T-cell (primary cell): Measurements from ENCODE around the gene CRACR2A. TPM values are rescaled to one million over a fixed set of nuclear protein-coding genes. Genes with fewer than 3 reads are reported as not detected.

Source experiments
- ATAC-seq, 4 experiments: fragments of 200-7000 bp in 3 of 4; fragments of 150-1000 bp in 1 of 4; cut with Tn5 transposase; replicated peaks in 1 of 4; 1 replicate in 3 of 4; 2 replicates in 1 of 4; pipeline ENCODE4 v1.10.0; 2021; ENCODE audit warnings: moderate library complexity in 3 of 4, mild to moderate bottlenecking in 2 of 4, moderate number of reproducible peaks in 1 of 4
- CTCF ChIA-PET, 2 donors: fragments of 300-600 bp; sonication (Branson Sonifier 250); formaldehyde crosslinking; loops; one replicate each; lab custom pipeline; 2022; ENCODE audit warnings: antibody characterized with exemption in 2 of 2; lab: Charles Lee
- POLR2A ChIA-PET, 2 donors: fragments of 300-600 bp; sonication (Branson Sonifier 250); formaldehyde crosslinking; loops; one replicate each; lab custom pipeline; 2022; ENCODE audit warnings: antibody characterized with exemption in 2 of 2; lab: Charles Lee
- DNase-seq, 35 experiments: peaks; one replicate each; pipeline versions ENCODE4 v3.0.0 to v3.0.0-alpha.2; 2013 to 2023
- H3K27ac ChIP-seq: one replicate; pipeline ENCODE4 v1.5.1; 2013; ENCODE audit warnings: low read length
- H3K27me3 ChIP-seq, 2 experiments: replicated peaks in 1 of 2; 1 replicate in 1 of 2; 2 replicates in 1 of 2; pipeline versions ENCODE4 v1.6.1 to v1.7.0; 2013; ENCODE audit warnings: low read length in 1 of 2, mixed read lengths in 1 of 2; ENCODE audit not compliant: control insufficient read depth in 2 of 2, insufficient read depth in 2 of 2; ENCODE audit errors: extremely low read depth in 1 of 2
- H3K36me3 ChIP-seq, 2 donors: 1 replicate in 1 of 2; 2 replicates in 1 of 2; pipeline versions ENCODE4 v1.6.1 to v1.7.0; 2013; ENCODE audit warnings: low read length in 1 of 2; ENCODE audit not compliant: control insufficient read depth in 2 of 2, insufficient read depth in 1 of 2; ENCODE audit errors: extremely low read depth in 1 of 2
- H3K4me1 ChIP-seq, 2 experiments: 1 replicate in 1 of 2; 2 replicates in 1 of 2; pipeline versions ENCODE4 v1.6.1 to v1.7.0; 2013; ENCODE audit warnings: low read length in 2 of 2, mixed read lengths in 1 of 2; ENCODE audit not compliant: insufficient read depth in 2 of 2, control insufficient read depth in 1 of 2; ENCODE audit errors: extremely low read depth in 1 of 2
- H3K4me3 ChIP-seq, 2 donors: 1 replicate in 1 of 2; 2 replicates in 1 of 2; pipeline versions ENCODE4 v1.5.1 to v1.7.0; 2013; ENCODE audit warnings: mild to moderate bottlenecking in 2 of 2, low read length in 1 of 2, moderate library complexity in 1 of 2; ENCODE audit not compliant: control insufficient read depth in 1 of 2; ENCODE audit errors: extremely low read depth in 1 of 2
- H3K9me3 ChIP-seq: 2 replicates; pipeline ENCODE4 v1.7.0; 2013
- H3K27ac Mint-ChIP-seq, 2 donors: one replicate each; pipeline ENCODE4 v1.8.0; 2020 to 2021; ENCODE audit warnings: mild to moderate bottlenecking in 2 of 2, mixed read lengths in 2 of 2
- H3K27me3 Mint-ChIP-seq, 2 donors: one replicate each; pipeline ENCODE4 v1.8.0; 2021 to 2022; ENCODE audit warnings: mixed read lengths in 2 of 2
- H3K36me3 Mint-ChIP-seq: one replicate; pipeline ENCODE4 v1.8.0; 2021; ENCODE audit warnings: mixed read lengths
- H3K4me1 Mint-ChIP-seq, 3 donors: one replicate each; pipeline ENCODE4 v1.8.0; 2020 to 2022; ENCODE audit warnings: mixed read lengths in 3 of 3, mild to moderate bottlenecking in 1 of 3
- H3K4me3 Mint-ChIP-seq, 3 donors: one replicate each; pipeline ENCODE4 v1.8.0; 2020 to 2022; ENCODE audit warnings: mild to moderate bottlenecking in 3 of 3, mixed read lengths in 3 of 3, moderate library complexity in 3 of 3
- H3K9me3 Mint-ChIP-seq, 3 donors: one replicate each; pipeline ENCODE4 v1.8.0; 2020 to 2022; ENCODE audit warnings: mixed read lengths in 3 of 3
- whole genome bisulfite sequencing: methylation state at CpG from one replicate; pipeline ENCODE4 v1.1.5; 2013; ENCODE audit warnings: missing lambda C conversion rate; ENCODE audit not compliant: insufficient coverage; 5-methylcytosine and 5-hydroxymethylcytosine counted together
- total RNA-seq, 35 experiments: library from RNA in 6 of 35; stranded (reverse) in 6 of 35; fragments of 120-200 nt in 1 of 35; gene quantifications; one replicate each; pipeline versions ENCODE4 v1.2.1 to v1.2.4 and lab custom pipeline; 2013 to 2026

Gene CRACR2A
- total RNA-seq, 5 donors from 2014 or later (not counting 1 experiment from before 2014, with no cell fraction given) = 38.3 to 47.0 (median 40.6) TPM

GRCh38 chr12:3641428-3642018 is 111.4 kb downstream of the CRACR2A start:
- ATAC-seq (no peak), DNase-seq (no peak)
- H3K9me3 Mint-ChIP-seq = no peaks in the 10 kb centered on the region
- H3K4me3 Mint-ChIP-seq = no peak overlapping the region
- Histone ChIP-seq H3K9me3 (no peaks in the 10 kb centered on the region), H3K36me3 (peaks cover 8 to 75% of the 10 kb centered on the region in 2 donors), H3K27me3 (no peaks in the 10 kb centered on the region), H3K4me3 (no peak overlapping the region), H3K27ac (no peak overlapping the region), H3K4me1 (no peaks in the 10 kb centered on the region)
- H3K4me1 Mint-ChIP-seq = no peaks in the 10 kb centered on the region
- peaks cover 77% of the 10 kb centered on the region for H3K36me3 Mint-ChIP-seq
- 100% methylated on average over 2 of the region's 3 CpGs for WGBS
- H3K27me3 Mint-ChIP-seq = no peaks in the 10 kb centered on the region
- ChIA-PET POLR2A (no interaction called here), CTCF (no interaction called here)
- H3K27ac Mint-ChIP-seq = no peak overlapping the region

- no peaks in the 10 kb centered on the region for H3K27me3 Mint-ChIP-seq
- ChIA-PET CTCF (no interaction called here), POLR2A (no interaction called here)
- peaks cover 18 to 66% of the 10 kb centered on the region in 2 donors for H3K36me3 ChIP-seq
- no CpG with 5 or more reads among the region's 5 CpGs for WGBS
- no peak for DNase-seq
- ATAC-seq = no peak
- H3K27me3 ChIP-seq = no peaks in the 10 kb centered on the region
- no peak overlapping the region for H3K27ac Mint-ChIP-seq
- H3K36me3 Mint-ChIP-seq = peaks cover 59% of the 10 kb centered on the region
- H3K27ac ChIP-seq = no peak overlapping the region
- no peak overlapping the region for H3K4me3 ChIP-seq
- no peaks in the 10 kb centered on the region for H3K9me3 ChIP-seq
- H3K4me3 Mint-ChIP-seq = no peak overlapping the region
- no peaks in the 10 kb centered on the region for H3K9me3 Mint-ChIP-seq
- no peaks in the 10 kb centered on the region for H3K4me1 ChIP-seq
- no peaks in the 10 kb centered on the region for H3K4me1 Mint-ChIP-seq
Measured at GRCh38 chr12:3636328-3636727, 116.6 kb downstream of the CRACR2A start.

- no peaks in the 10 kb centered on the region for H3K27me3 Mint-ChIP-seq
- no peak overlapping the region for H3K4me3 Mint-ChIP-seq
- 100% methylated on average over 2 of the region's 6 CpGs for WGBS
- POLR2A ChIA-PET = no interaction called here
- H3K4me1 Mint-ChIP-seq = no peaks in the 10 kb centered on the region
- Histone ChIP-seq H3K4me3 (no peak overlapping the region), H3K27ac (no peak overlapping the region), H3K36me3 (peaks cover 17 to 73% of the 10 kb centered on the region in 2 donors), H3K4me1 (no peaks in the 10 kb centered on the region), H3K27me3 (no peaks in the 10 kb centered on the region), H3K9me3 (no peaks in the 10 kb centered on the region)
- CTCF ChIA-PET = no interaction called here
- no peak overlapping the region for H3K27ac Mint-ChIP-seq
- H3K9me3 Mint-ChIP-seq = no peaks in the 10 kb centered on the region
- no peak for DNase-seq
- H3K36me3 Mint-ChIP-seq = peaks cover 56% of the 10 kb centered on the region
- no peak for ATAC-seq
Measured at GRCh38 chr12:3634348-3634747, 118.6 kb downstream of the CRACR2A start.

- Histone ChIP-seq H3K4me1 (no peaks in the 10 kb centered on the region), H3K27ac (no peak overlapping the region), H3K36me3 (peaks cover 15 to 76% of the 10 kb centered on the region in 2 donors), H3K27me3 (no peaks in the 10 kb centered on the region), H3K4me3 (no peak overlapping the region), H3K9me3 (no peaks in the 10 kb centered on the region)
- H3K9me3 Mint-ChIP-seq = no peaks in the 10 kb centered on the region
- WGBS = 97% methylated on average over 6 of the region's 9 CpGs
- DNase-seq (no peak), ATAC-seq (no peak)
- H3K4me3 Mint-ChIP-seq = no peak overlapping the region
- ChIA-PET CTCF (no interaction called here), POLR2A (no interaction called here)
- no peaks in the 10 kb centered on the region for H3K27me3 Mint-ChIP-seq
- peaks cover 58% of the 10 kb centered on the region for H3K36me3 Mint-ChIP-seq
- H3K27ac Mint-ChIP-seq = no peak overlapping the region
- H3K4me1 Mint-ChIP-seq = no peaks in the 10 kb centered on the region
Measured at GRCh38 chr12:3633396-3633795, 119.5 kb downstream of the CRACR2A start.

GRCh38 chr12:3632754-3633153 is 120.2 kb downstream of the CRACR2A start:
- POLR2A ChIA-PET = interaction anchor here in 1 of 2 donors (0.6 kb wide), 1 partner anchor 657 kb away, joined by 3 read pairs; no protein-coding TSS in a partner anchor
- Histone ChIP-seq H3K4me1 (no peaks in the 10 kb centered on the region), H3K36me3 (peaks cover 17 to 71% of the 10 kb centered on the region in 2 donors), H3K4me3 (no peak overlapping the region), H3K27ac (no peak overlapping the region), H3K9me3 (no peaks in the 10 kb centered on the region), H3K27me3 (no peaks in the 10 kb centered on the region)
- CTCF ChIA-PET = no interaction called here
- Mint-ChIP-seq H3K36me3 (peaks cover 57% of the 10 kb centered on the region), H3K4me3 (no peak overlapping the region), H3K4me1 (no peaks in the 10 kb centered on the region), H3K9me3 (no peaks in the 10 kb centered on the region), H3K27ac (no peak overlapping the region), H3K27me3 (no peaks in the 10 kb centered on the region)
- 100% methylated on average over 2 of the region's 2 CpGs for WGBS
- no peak for ATAC-seq
- no peak for DNase-seq

DNA sequence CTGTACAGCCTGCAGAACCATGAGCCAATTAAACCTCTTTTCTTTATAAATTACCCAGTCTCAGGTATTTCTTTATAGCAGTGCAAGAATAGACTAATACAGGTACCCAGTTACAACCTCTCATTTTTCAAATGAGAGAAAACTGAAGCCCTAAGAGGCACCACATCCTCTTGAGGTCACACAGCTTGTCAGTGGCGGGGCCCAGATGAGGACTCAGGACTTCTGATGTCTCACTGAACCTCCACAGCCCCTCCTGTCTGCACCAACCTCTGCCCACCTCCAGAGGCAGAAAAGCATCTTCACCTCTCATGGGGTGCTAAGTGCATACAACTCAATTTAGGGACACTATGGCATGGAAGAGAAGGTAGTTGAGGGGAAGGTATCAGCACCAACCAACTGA is 120.7 kb downstream of the CRACR2A start:
- no peak overlapping the region for H3K4me3 ChIP-seq
- H3K27ac Mint-ChIP-seq = no peak overlapping the region
- no peaks in the 10 kb centered on the region for H3K9me3 Mint-ChIP-seq
- ATAC-seq (no peak), DNase-seq (no peak)
- no peak overlapping the region for H3K27ac ChIP-seq
- H3K4me1 ChIP-seq = no peaks in the 10 kb centered on the region
- H3K9me3 ChIP-seq = no peaks in the 10 kb centered on the region
- no peaks in the 10 kb centered on the region for H3K4me1 Mint-ChIP-seq
- CTCF ChIA-PET = no interaction called here
- no peaks in the 10 kb centered on the region for H3K27me3 Mint-ChIP-seq
- peaks cover 17 to 71% of the 10 kb centered on the region in 2 donors for H3K36me3 ChIP-seq
- H3K27me3 ChIP-seq = no peaks in the 10 kb centered on the region
- peaks cover 57% of the 10 kb centered on the region for H3K36me3 Mint-ChIP-seq
- POLR2A ChIA-PET = interaction anchor here in 1 of 2 donors (0.6 kb wide), 1 partner anchor 657 kb away, joined by 3 read pairs; no protein-coding TSS in a partner anchor
- H3K4me3 Mint-ChIP-seq = no peak overlapping the region
- WGBS = 60% methylated on average over 1 of the region's 1 CpG
